Right atrium auricular region (tissue), 2 donors: Measurements from ENCODE around the gene PRX. TPM values are rescaled to one million over a fixed set of nuclear protein-coding genes. Genes with fewer than 3 reads are reported as not detected.
"Not testable (repeated sequence)": the region's sequence is repeated elsewhere in the genome, so short reads cannot be mapped to it uniquely, and the experiment has no call there.

ENCODE experiments used
- DNase-seq: peaks from one replicate; pipeline ENCODE4 v3.0.0-alpha.2; 2019; ENCODE audit warnings: low spot score
- H3K27ac ChIP-seq, 2 donors: fragments of 200-600 bp; sonication (generic); 1 replicate in 1 of 2; 2 replicates in 1 of 2; pipeline ENCODE4 v1.5.1; 2016 to 2019
- H3K27me3 ChIP-seq, 2 donors: fragments of 200-600 bp; sonication (generic); one replicate each; pipeline versions ENCODE4 v1.5.1 to v1.6.0; 2017 to 2019
- H3K36me3 ChIP-seq: fragments of 200-600 bp; sonication (generic); one replicate; pipeline ENCODE4 v1.5.1; 2016
- H3K4me1 ChIP-seq, 2 donors: fragments of 200-600 bp; sonication (generic); one replicate each; pipeline versions ENCODE4 v1.5.1 to v1.6.0; 2017 to 2019
- H3K4me3 ChIP-seq, 2 donors: fragments of 200-600 bp; sonication (generic); 1 replicate in 1 of 2; 2 replicates in 1 of 2; pipeline ENCODE4 v1.5.1; 2017 to 2019; ENCODE audit warnings: mild to moderate bottlenecking in 1 of 2, moderate library complexity in 1 of 2
- H3K9me3 ChIP-seq, 2 donors: fragments of 200-600 bp; sonication (generic); one replicate each; pipeline ENCODE4 v1.5.1; 2019
- CTCF ChIP-seq, 2 donors: fragments of 200-600 bp; sonication (generic); IDR thresholded peaks; one replicate each; pipeline ENCODE4 v1.5.1; 2019; ENCODE audit warnings: antibody characterized with exemption in 2 of 2
- total RNA-seq, 2 donors: library from RNA; depleted of rRNA; stranded (reverse); fragments of >200 nt; gene quantifications; one replicate each; pipeline ENCODE4 v1.1.0, GENCODE V29; 2016

PRX gene
- total RNA-seq, 2 donors from 2014 or later = 4.8 to 5.1 TPM

- H3K4me3 ChIP-seq = no peak overlapping the region
- DNase-seq = no peak
- no peak overlapping the region for H3K27ac ChIP-seq
- no peaks in the 10 kb centered on the region for H3K27me3 ChIP-seq
- TF ChIP-seq CTCF (IDR thresholded peaks at IDR 0.05) = no peak
- H3K36me3 ChIP-seq = peaks cover 35% of the 10 kb centered on the region
- H3K4me1 ChIP-seq = no peaks in the 10 kb centered on the region
- no peaks in the 10 kb centered on the region for H3K9me3 ChIP-seq
These were observed 35.2 kb downstream of the PRX start for GRCh38 chr19:40377876-40378385.

- H3K9me3 ChIP-seq = no peaks in the 10 kb centered on the region
- DNase-seq = no peak
- peaks cover 50% of the 10 kb centered on the region for H3K36me3 ChIP-seq
- no peak overlapping the region for H3K27ac ChIP-seq
- no peak overlapping the region for H3K4me3 ChIP-seq
- no peaks in the 10 kb centered on the region for H3K4me1 ChIP-seq
- H3K27me3 ChIP-seq = no peaks in the 10 kb centered on the region
- TF ChIP-seq CTCF (IDR thresholded peaks at IDR 0.05) = no peak
These were observed 36.8 kb downstream of the PRX start for GRCh38 chr19:40376286-40376862.

GRCh38 chr19:40374084-40374483 is 39.1 kb downstream of the PRX start:
- DNase-seq = no peak
- H3K9me3 ChIP-seq = no peaks in the 10 kb centered on the region
- H3K27me3 ChIP-seq = no peaks in the 10 kb centered on the region
- H3K4me1 ChIP-seq = no peaks in the 10 kb centered on the region
- TF ChIP-seq CTCF (IDR thresholded peaks at IDR 0.05) = no peak
- H3K4me3 ChIP-seq = no peak overlapping the region
- H3K36me3 ChIP-seq = peaks cover 66% of the 10 kb centered on the region
- no peak overlapping the region for H3K27ac ChIP-seq

- Histone ChIP-seq H3K27ac (no peak overlapping the region), H3K27me3 (no peaks in the 10 kb centered on the region), H3K4me1 (peaks cover 0 to under 1% of the 10 kb centered on the region in 2 donors), H3K36me3 (peaks cover 78% of the 10 kb centered on the region), H3K4me3 (no peak overlapping the region), H3K9me3 (no peaks in the 10 kb centered on the region)
- DNase-seq = no peak
- TF ChIP-seq CTCF (IDR thresholded peaks at IDR 0.05) = no peak
These were observed 41.4 kb downstream of the PRX start for GRCh38 chr19:40371802-40372122.

GRCh38 chr19:40370997-40371801 is 42.0 kb downstream of the PRX start:
- DNase-seq = no peak
- H3K27ac ChIP-seq = no peak overlapping the region
- H3K9me3 ChIP-seq = no peaks in the 10 kb centered on the region
- TF ChIP-seq CTCF (IDR thresholded peaks at IDR 0.05) = no peak
- no peak overlapping the region for H3K4me3 ChIP-seq
- H3K4me1 ChIP-seq = peaks cover 0 to 6% of the 10 kb centered on the region in 2 donors
- peaks cover 73% of the 10 kb centered on the region for H3K36me3 ChIP-seq
- no peaks in the 10 kb centered on the region for H3K27me3 ChIP-seq

- Histone ChIP-seq H3K4me1 (peaks cover 0 to 15% of the 10 kb centered on the region in 2 donors), H3K36me3 (peaks cover 66% of the 10 kb centered on the region)
- not testable (repeated sequence) for DNase-seq, H3K27me3 ChIP-seq, H3K27ac ChIP-seq, H3K4me3 ChIP-seq, H3K9me3 ChIP-seq
These were observed 42.9 kb downstream of the PRX start for GRCh38 chr19:40370253-40370652.
